Choroid plexus epithelial cell (primary cell): ENCODE measurements around the gene MAGOH.

Source experiments
- DNase-seq: peaks from one replicate; pipeline ENCODE4 v3.0.0-alpha.2; 2010; ENCODE audit warnings: low read depth
- H3K4me3 ChIP-seq: 2 replicates; pipeline ENCODE4 v1.5.1; 2011; ENCODE audit warnings: low read depth, mild to moderate bottlenecking, control low read depth, low read length, moderate library complexity
- TF ChIP-seq, protein P1 (sequence below): conservative IDR thresholded peaks from 2 replicates; pipeline ENCODE4 v1.5.1; 2011; ENCODE audit warnings: low read depth, mild to moderate bottlenecking, control low read depth, inconsistent platforms, low read length, moderate library complexity

Gene MAGOH

GRCh38 chr1:53275566-53275965, 37.2 kb upstream of the MAGOH start:
- TF ChIP-seq, protein P1, sequence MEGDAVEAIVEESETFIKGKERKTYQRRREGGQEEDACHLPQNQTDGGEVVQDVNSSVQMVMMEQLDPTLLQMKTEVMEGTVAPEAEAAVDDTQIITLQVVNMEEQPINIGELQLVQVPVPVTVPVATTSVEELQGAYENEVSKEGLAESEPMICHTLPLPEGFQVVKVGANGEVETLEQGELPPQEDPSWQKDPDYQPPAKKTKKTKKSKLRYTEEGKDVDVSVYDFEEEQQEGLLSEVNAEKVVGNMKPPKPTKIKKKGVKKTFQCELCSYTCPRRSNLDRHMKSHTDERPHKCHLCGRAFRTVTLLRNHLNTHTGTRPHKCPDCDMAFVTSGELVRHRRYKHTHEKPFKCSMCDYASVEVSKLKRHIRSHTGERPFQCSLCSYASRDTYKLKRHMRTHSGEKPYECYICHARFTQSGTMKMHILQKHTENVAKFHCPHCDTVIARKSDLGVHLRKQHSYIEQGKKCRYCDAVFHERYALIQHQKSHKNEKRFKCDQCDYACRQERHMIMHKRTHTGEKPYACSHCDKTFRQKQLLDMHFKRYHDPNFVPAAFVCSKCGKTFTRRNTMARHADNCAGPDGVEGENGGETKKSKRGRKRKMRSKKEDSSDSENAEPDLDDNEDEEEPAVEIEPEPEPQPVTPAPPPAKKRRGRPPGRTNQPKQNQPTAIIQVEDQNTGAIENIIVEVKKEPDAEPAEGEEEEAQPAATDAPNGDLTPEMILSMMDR = no peak
- H3K4me3 ChIP-seq = no peak overlapping the region
- no peak for DNase-seq

DNA sequence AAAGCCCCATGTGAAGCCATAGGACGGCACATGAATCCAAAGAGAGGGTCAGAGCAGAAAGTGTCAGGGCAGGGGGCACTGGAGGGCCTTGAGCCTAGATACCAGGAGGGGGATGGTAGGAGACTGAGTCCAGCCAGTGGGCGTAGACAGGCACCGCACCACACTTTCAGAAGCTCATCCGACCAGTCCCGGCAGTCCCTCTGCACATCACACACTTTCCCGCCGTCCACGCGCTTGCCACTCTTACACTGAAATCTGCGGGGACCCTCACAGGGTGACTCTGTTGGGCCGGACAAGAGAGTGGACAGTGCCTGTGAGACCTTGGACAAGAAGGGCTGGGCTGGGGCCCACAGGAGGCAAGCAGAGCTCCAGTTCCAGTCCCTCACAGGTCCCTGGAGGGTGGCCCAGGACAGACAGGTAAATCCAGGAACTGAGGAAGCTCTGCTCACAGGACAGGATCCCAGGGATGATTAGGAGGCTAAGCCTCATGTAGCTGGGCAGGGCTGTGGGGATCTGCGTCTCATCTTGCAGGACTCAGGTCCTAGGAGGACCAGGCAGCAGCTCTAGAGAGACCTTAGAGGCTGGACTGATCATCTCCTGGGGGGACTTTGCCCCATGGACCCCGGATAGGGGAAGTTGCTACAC, 36.3 kb upstream of the MAGOH start:
- DNase-seq = no peak
- H3K4me3 ChIP-seq = no peak overlapping the region
- TF ChIP-seq, protein P1 = no peak

DNA sequence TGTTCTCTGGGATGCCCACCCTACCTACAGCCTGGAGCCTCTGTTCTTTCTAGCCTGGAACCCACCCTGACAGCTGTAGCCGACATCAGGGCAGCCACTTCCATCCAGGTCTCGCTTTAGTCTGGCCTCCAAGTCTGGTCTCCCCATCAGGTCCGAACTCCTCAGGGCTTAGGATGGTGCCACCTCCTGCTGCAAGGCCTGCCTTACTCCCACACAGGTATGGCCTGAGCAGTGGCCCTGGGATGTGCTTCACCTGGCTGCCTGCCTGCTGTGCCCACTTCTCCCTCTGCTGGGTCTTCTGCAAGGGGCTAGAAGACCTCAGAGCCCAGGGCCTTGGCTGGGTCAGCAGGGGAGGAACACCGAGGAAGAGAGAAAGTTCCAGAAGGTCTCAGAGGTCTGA, 35.7 kb upstream of the MAGOH start:
- no peak for DNase-seq
- TF ChIP-seq, protein P1 = no peak
- H3K4me3 ChIP-seq = no peak overlapping the region

DNA sequence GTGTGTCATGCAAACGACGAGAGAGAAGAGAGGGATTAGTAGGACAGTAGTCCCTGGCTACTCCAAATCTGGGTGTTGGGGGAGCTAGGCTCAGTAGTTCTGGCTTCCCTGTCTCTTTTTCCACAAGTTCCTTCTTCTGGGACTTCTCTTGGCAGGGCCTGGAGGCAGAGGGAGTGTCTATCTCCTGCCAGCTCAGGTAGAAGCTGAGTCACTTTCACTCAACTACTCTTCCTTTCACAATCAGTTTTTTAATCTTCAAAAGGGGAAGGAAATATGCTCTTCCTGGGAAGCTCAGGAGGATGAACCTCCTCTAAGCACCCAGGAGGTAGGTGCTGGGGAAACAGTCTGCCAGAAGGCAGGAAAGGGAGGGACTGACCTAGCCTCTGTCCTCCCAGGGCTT, 35.2 kb upstream of the MAGOH start:
- no peak for DNase-seq
- H3K4me3 ChIP-seq = no peak overlapping the region
- TF ChIP-seq, protein P1 = no peak

GRCh38 chr1:53272349-53272748, 34.0 kb upstream of the MAGOH start:
- H3K4me3 ChIP-seq = no peak overlapping the region
- DNase-seq = no peak
- TF ChIP-seq, protein P1 = no peak

- DNase-seq = no peak
- TF ChIP-seq, protein P1 = no peak
- H3K4me3 ChIP-seq = no peak overlapping the region
Measured at GRCh38 chr1:53271446-53272090, 33.2 kb upstream of the MAGOH start.

- no peak for DNase-seq
- no peak overlapping the region for H3K4me3 ChIP-seq
- TF ChIP-seq, protein P1 = no peak
Measured at GRCh38 chr1:53270873-53271272, 32.6 kb upstream of the MAGOH start.
